HUDEP-2 (cell line): ENCODE data around the gene SC5D.

Experiments used
- DNase-seq, 76 experiments: peaks; one replicate each; lab custom pipeline; 2025; ENCODE audit not compliant: unreplicated experiment in 76 of 76; lab: John Stamatoyannopoulos, UW

The SC5D gene, protein sequence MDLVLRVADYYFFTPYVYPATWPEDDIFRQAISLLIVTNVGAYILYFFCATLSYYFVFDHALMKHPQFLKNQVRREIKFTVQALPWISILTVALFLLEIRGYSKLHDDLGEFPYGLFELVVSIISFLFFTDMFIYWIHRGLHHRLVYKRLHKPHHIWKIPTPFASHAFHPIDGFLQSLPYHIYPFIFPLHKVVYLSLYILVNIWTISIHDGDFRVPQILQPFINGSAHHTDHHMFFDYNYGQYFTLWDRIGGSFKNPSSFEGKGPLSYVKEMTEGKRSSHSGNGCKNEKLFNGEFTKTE

DNA sequence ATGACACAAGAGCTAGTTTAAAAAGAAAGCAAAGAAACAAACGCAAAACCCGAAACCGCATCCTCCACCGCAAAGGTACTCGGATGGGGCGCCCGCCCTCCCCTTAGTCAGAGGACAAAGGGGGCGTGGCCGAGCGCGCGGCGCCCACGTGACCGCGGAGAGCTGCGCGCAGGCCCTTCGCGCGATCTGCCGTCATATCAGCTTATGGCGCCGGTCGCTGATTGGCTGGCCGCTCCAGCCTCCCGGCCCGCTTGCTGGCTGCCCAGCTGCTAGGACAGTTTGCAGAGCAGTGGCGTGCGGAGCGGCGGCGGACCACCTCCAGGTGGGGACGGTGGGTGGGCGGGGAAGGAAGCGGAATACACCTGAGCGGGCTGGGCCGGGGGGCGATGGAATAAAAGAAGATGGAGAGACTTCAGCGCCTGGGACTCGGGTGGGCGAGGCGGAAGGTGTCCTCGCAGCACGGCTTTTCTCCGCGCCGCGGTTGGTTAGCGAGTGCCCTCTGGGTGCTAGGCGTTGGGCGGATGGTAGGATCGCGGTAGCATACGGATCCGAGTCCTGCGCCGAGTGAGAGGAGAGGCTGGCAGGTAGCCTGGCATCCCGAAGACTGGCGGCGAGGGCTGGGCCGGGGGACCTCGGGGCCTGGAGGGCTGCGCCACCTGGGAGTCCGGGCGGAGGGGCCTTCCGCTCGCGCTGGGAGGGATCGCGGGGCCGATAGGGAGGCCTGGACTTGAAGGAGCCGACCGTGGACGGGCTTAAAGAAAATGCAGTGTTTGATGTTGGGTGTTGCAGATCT is at the start of gene SC5D:
Gene SC5D, plus strand, starts transcription at position 277 of the 793 bp plus-strand sequence. CDS start 10,605 bp downstream, outside the sequence.
- DNase-seq = peak in 75 of 76 experiments; percentile 9 to 91 (median 81)

DNA sequence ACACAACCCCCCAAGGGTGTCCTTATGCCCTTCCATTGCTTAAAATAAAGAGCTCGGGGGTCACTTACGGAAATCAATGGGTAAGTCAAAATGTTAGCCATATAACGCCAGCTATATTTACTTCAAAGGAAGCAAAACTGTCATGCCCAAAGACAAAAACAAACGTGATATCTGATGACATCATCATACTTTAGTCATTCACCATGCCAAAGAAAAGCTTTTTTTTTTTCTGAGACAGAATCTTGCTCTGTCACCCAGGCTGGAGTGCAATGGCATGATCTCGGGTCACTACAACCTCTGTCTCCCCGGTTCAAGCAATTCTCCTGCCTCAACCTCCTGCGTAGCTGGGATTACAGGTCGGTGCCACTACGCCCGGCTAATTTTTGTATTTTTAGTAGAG is 47.7 kb upstream of the SC5D start:
- no peak for DNase-seq

DNA sequence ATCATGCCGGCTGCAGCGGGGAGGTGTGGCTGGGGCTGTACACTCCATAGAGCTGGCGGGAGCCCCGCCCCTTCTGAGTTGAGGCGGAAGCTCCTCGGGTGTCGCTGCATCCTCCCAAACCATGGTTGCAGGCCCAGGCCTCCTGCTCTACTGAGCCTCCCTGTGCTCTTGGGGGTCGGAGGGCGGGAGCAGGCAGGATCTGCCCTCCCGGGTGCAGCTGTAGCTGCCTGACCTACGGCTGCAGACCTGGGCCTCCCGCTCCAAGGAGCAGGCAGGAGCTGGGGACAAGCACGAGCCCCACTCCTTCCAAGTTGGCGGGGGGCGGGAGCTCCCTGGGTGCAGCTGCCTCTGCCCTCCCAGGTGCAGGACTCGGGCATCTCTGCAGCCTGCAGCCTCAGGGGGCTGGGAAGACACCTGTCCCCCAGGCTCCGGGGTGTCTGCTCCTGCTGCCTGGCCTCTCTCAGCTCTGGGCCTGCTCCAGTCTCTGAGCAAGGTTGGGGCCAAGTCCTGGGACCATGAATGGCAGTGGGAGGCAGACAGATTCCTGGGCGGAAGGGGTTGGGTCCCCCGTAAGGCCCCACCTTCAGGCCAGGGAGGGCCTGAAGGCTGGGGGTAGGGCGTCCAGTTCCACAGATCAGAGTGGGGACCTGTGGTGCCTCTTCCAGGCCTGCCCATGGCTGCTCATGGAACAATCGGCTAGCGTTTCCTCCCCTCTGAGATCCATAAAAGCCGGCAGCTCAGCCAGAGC is 46.4 kb upstream of the SC5D start:
- no peak for DNase-seq

DNA sequence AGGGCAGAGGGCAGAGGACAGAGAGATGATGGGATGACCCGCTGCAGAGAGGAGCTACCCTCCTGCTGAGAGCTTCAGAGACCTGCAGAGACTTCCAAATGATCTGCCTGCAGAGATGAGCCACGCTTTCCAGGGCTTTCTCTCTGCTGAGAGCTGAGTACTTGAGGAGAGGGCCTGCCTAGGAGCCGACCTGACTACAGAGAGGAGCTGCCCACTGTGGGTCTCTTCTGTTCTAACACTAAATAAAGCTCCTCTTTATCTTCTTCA is 45.9 kb upstream of the SC5D start:
- DNase-seq = no peak

DNA sequence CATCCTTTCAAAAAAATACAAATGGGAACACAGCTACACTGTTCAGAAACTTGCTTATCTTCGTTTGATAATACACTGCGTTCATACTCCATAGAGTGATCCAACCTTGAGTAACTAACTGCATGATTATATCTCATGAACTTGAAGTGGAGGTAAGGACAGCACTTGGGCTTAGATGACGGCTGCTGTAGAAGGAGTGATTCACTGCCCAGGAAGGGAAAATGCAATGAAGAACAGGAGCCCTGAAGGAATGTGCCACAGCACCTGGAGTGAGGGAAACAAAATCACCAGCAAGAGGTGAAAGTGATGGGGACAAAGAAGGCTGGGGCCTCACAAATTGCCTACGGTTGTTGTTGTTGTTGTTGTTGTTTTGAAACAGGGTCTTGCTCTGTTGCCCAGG is 44.1 kb upstream of the SC5D start:
- no peak for DNase-seq

DNA sequence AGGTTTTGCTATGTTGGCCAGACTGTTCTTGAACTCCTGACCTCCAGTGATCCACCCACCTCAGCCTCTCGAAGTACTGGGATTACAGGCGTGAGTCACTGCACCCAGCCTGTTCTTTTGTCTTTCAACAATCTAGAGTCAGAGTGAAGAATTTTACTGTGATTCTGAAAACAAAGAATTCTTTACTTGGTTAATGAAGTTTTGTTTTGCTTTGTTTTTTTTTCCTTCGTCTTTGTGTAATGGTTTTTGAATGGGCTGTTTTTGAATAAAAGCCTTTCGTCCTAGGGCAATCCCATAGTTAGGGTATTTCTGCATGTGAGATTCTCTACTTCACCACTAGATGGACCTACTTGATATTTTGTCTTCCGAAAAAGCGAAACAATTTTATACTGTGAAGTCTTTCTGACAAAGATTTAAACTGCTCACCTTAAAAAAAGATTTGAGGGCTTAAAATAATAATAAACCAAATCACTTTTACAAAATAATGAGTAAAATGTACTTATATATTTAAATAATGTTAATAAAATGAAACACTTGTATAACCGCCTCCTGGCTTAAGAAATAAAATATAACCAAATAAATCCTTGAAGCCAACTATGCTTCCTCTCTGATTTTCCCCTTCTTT is 43.4 kb upstream of the SC5D start:
- DNase-seq = peak in 1 of 76 experiments; percentile 12

DNA sequence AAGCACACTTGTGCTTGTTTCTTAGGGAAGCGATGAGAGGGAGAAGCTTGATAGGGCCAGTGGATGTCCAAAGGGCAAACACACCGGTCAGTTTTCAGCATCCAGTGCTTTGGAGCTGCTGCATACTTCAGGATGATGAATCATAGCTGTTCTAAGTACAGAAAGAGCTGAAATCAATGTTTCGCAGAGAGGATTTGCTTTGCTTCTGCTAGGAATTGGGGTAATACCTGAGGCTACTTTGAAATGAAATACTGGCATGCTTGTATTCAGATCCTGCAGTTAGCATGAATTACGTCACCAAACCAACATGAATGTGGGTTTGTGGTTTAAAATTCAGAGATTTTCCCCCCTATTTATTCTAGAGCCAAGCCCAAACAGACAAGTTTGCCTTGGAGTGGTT is 41.7 kb upstream of the SC5D start:
- DNase-seq = no peak

DNA sequence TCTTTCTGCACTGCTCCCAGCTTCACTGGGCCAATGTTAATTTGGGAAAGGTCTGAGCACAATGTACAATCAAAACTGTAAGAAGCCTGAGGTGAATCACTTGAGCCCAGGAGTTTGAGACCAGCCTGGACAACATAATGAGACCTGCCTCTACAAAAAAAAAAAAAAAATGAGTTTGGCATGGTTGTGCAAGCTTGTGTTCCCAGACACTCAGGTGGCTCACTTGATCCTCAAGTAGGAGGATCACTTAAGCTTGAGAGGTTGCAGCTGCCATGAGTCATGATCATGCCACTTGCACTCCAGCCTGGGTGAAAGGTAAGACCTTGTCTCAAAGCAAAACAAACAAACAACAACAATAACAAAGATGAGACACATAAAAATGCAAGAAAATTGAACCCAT is 38.6 kb upstream of the SC5D start:
- no peak for DNase-seq

DNA sequence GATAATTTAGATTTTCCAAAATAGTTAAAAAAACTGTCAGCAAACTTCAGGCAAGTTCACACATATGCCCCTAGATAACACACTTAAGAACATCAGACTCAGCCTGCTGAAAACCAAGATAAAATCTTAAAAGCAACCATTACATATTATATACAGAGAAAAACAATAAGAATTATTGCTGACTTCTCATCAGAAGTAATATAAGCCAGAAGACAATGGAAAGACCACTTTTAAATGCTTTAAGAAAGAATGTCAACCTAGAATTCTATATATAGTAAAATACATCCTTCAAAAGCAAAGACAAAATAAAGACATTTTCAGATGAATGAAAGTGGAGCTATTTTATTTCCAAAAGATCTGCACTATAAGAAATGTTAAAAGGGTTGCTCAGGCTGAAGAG is 37.8 kb upstream of the SC5D start:
- DNase-seq = no peak

DNA sequence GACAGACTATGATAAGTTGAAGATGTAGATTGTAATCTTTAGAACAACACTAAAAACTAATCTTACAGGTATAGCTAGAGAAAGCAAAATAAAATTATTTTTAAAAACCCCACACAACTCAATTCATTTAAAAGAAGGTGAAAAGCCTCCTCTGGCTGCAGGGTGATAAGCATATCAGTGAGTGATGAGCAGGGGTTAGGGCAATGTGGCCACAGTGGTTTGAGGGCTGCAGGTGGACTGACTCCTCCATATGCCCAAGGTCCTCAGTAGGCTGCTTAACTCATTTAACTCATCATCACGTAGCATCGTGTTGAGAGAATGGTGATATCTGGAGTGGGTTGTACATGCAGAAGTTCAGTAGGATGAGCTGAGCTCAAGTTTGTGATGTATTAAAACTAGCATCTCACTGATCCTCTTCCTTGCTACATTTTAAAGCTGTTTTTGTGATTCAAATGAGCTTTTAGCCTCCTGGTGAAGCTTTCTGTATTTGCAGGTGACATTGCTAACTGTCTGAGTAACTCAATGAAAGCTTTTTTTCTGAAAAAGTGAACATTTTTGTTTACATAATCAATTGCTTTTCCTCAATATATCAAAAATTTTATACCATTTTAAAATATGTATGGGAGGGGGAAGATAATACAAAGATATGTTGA is 37.0 kb upstream of the SC5D start:
- no peak for DNase-seq

DNA sequence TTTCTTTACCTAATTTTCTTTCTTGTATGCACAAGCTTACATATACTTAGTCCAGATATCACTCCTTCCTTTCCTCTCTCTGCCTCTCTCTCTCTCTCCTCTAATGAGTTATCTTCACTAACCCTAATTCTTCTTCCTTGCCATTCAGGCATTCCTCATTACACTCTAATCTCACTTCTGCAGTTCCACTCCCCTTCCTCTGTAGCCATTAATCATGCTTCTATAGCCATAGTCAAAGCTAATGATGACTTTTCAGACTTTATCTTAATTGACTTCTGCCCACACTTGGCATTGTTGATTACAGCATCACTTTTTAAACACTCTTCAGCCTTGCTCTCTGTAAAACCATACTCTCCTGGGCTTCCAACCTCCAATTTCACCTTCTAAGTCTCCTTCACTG is 35.3 kb upstream of the SC5D start:
- peak in 11 of 76 experiments; percentile 1 to 22 (median 9) for DNase-seq

DNA sequence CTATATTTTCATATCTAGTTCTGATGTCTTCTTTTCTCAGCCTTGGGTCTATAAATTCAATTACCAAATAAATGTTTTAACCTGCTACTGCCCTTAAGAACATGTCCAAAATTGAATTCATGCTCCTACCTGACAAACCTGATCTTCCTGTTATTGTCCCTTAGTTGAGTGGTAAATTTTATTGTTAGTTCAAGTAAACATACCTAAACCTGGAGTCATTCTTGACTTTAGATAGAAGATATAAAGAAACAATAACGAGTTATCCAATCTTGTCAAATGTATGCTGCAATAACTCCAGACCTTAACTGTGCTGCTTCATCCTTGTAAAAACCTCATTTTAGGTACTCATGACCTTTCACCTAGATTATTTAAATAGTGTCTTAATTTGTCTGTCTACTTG is 34.6 kb upstream of the SC5D start:
- DNase-seq = no peak

DNA sequence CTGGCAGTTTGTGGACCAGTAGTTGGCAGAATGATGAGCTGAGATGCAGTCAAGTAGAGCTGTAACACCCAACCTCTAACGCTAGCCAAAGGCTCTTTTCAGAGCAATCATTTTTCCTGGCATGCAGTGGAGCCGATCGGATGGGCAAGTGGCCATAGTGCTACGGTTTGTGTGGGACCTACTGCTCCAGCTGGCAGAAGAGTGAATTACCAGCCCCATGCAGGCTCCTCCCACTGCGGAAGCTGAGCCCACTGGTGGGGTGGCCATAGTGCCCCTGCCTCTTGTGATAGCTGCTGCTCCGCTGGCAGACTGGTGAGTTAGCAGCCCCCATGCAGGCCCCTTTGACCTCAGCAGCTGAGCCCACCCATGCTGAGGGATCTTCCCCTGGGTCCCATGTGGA is 27.0 kb upstream of the SC5D start:
- no peak for DNase-seq

DNA sequence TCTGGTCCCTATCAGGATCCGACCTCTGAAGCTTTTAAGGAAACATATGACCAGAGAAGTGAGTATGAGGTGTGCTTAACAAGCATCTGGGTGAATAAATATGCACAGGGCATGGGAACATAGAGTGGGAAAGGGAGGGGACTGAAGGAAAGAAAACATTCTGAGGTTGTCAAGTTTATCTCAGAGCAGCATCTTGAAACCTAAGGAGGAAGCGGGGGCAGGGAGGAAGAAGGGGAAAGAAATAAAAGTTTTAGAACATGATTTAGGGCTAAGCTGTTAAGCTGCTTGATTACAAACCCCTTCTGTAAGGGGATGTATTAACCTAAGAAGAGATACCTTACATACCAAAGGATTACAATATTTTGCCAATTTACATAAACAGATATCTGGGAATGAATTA is 24.0 kb upstream of the SC5D start:
- no peak for DNase-seq

DNA sequence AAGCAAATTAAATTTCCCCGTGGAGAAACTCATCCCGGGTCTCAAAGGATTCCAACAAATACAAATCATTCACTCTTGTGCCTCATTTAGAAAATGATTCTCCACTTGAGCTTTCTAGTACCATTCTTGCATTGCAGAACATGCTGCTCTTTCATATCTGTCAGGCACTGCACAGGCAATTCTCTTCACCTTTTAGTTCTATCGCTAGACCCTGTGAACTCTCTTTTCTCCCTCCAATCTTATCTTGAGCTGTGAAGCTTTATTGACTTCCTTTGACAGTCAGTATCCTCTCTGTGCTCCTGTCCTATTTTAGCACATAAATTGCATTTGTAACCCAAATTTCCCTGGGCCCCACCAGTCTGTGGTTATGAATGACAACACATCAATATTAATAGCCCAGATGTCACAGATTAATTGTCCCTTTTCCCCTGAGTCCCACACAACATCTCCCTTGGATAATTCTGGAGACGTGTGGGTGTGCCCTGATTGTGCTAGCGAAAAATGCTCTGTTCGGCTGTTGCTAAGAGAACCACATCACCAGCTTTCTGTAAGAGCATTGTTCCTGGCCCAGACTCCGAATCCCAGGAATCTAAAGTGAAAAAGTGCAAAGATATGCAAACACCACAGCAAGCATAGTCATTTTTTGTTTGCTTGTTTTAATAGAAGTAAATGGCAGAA is 22.4 kb upstream of the SC5D start:
- no peak for DNase-seq

DNA sequence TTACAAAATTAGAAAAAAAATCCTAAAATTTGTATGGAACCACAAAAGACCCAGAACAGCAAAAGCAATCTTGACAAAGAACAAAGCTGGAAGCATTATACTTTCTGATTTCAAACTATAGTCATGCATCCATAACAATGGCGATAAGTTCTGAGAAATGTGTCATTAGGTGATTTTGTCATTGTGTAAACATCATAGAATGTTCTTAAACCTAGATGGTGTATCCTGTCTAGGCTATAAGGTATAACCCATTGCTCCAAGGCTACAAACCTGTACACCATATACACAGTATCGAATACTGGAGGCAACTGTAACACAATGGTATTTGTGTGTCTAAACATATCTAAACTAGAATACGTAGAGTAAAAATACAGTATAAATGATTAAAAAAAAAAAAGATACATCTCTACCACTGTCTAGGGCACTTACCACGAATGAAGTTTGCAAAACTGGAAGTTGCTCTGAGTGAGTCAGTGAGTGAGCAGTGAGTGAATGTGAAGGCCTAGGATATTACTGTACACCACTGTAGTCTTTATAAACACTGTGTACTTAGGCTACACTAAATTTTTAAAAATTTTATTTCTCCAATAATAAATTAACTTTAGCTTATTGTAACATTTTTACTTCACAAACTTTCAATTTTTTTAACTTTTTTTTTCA is 18.1 kb upstream of the SC5D start:
- DNase-seq = no peak

DNA sequence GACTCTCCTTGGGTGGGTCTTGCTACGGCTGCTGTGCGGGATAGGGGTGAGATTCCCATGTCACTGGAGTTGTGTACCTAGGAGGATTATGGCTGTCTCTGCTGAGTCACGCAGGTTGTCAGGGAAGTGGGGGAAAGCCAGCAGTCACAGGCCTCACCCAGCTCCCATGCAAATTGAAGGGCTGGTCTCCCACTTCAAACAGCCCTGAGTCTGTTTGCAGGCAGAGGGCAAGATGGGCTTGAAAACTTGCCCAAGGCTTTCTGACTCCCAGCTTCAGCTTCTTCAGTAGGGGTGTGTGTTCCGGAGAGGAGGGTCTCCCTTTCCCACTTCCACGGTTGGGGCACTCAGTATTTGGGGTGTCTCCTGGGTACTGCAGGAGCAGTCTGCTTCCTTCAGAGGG is 10.9 kb upstream of the SC5D start:
- no peak for DNase-seq

DNA sequence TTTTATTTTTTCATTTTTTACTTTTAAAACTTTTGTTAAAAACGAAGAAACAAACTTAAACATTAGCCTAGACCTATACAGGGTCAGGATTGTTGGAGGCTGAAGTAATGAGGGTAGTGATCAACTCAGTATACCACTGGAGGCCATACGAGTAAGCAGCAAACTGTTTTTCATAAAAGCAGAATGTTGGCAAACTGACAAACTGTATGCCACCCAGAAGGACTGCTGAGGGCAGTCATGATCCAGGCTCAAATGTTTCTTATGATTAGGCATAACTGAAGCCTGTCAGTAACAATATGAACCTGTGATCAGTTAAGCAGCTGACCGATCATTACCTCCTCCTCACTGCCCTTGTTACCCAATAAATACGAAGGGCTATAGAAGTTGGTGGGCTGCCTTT is 10.2 kb upstream of the SC5D start:
- DNase-seq = peak in 20 of 76 experiments; percentile 0 to 47 (median 22)

DNA sequence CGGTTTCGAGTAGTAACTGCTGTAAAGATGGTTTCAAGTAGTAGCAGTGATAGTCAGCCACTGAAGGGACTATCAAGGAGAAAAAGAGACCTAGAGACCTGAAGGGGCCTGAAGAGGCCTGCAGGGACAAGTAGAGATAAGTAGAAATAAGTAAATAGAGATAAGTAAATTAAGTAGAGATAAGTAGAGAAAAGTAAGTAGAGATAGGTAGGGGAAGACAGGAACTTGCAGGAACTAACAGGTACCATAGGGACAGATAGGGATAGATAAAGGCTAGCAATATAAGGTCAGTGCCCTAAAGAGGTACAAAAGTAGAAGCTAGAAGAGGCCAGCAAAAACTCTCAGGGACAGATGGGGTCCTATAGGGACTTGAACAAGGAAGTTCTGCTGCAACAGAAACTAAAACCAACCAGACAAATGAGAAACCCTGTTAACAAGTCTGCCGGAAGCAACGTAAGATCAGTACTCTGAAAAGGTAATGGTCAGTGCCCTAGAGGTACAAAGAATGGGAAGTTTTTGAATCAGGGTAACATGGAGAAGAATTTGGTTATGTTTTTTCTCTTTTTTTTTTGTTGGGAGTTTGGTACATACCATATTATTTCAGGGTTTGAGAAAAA is 9.6 kb upstream of the SC5D start:
- no peak for DNase-seq
